IMR-90 (cell line): Measurements from ENCODE around the gene TSSC4.

Experiments
- MXI1 ChIP-seq: IDR thresholded peaks from 2 replicates; pipeline ENCODE4 v1.6.1; 2012; ENCODE audit warnings: low read depth, mild to moderate bottlenecking, low read length, moderate library complexity, borderline replicate concordance
- POLR2A ChIP-seq: IDR thresholded peaks from 2 replicates; pipeline ENCODE4 v1.6.1; 2012; ENCODE audit warnings: mild to moderate bottlenecking, low read depth, low read length
- RFX5 ChIP-seq: IDR thresholded peaks from 2 replicates; pipeline ENCODE4 v1.8.0; 2012; ENCODE audit warnings: low read depth, mild to moderate bottlenecking, low read length, moderate library complexity
- SMC3 ChIP-seq: fragments of 150-350 bp; IDR thresholded peaks from 2 replicates; pipeline ENCODE4 v1.6.1; 2016; ENCODE audit warnings: low read depth, mild to moderate bottlenecking, antibody characterized with exemption, low read length, moderate library complexity
- TF ChIP-seq, protein P1 (sequence below): conservative IDR thresholded peaks from 2 replicates; pipeline ENCODE4 v1.5.1; 2012; ENCODE audit warnings: mild to moderate bottlenecking, low read depth, low read length, improper control_type of control experiment

GRCh38 chr11:2431395-2431794 lies 30.8 kb downstream of the TSSC4 start:
- TF ChIP-seq POLR2A (no peak), RFX5 (no peak), SMC3 (no peak), MXI1 (no peak)
- TF ChIP-seq, protein P1, sequence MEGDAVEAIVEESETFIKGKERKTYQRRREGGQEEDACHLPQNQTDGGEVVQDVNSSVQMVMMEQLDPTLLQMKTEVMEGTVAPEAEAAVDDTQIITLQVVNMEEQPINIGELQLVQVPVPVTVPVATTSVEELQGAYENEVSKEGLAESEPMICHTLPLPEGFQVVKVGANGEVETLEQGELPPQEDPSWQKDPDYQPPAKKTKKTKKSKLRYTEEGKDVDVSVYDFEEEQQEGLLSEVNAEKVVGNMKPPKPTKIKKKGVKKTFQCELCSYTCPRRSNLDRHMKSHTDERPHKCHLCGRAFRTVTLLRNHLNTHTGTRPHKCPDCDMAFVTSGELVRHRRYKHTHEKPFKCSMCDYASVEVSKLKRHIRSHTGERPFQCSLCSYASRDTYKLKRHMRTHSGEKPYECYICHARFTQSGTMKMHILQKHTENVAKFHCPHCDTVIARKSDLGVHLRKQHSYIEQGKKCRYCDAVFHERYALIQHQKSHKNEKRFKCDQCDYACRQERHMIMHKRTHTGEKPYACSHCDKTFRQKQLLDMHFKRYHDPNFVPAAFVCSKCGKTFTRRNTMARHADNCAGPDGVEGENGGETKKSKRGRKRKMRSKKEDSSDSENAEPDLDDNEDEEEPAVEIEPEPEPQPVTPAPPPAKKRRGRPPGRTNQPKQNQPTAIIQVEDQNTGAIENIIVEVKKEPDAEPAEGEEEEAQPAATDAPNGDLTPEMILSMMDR: no peak
